SH-SY5Y (cell line): ENCODE measurements around the gene TEAD3.

Experiments
- GATA2 ChIP-seq: IDR thresholded peaks from 2 replicates; pipeline ENCODE4 v1.6.1; 2011; ENCODE audit warnings: mild to moderate bottlenecking, low read depth, low read length
- GATA3 ChIP-seq: IDR thresholded peaks from 2 replicates; pipeline ENCODE4 v1.6.1; 2011; ENCODE audit warnings: low read depth, mild to moderate bottlenecking, low read length, moderate library complexity

GRCh38 chr6:35471836-35472345 is 25.0 kb downstream of the TEAD3 start:
- TF ChIP-seq GATA2 (no peak), GATA3 (no peak)
